Loucy (cell line): ENCODE measurements around the gene CLEC12A.

Experiments
- EZH2phosphoT487 ChIP-seq: fragments of 200-600 bp; IDR thresholded peaks from 2 replicates; pipeline ENCODE4 v1.6.1; 2018; ENCODE audit warnings: antibody characterized with exemption, mild to moderate bottlenecking, moderate library complexity, borderline replicate concordance
- TF ChIP-seq, protein P1 (sequence below): fragments of 200-600 bp; sonication (generic); conservative IDR thresholded peaks from 2 replicates; pipeline ENCODE4 v1.5.1; 2014; ENCODE audit warnings: mild to moderate bottlenecking, antibody characterized with exemption, low read length

DNA sequence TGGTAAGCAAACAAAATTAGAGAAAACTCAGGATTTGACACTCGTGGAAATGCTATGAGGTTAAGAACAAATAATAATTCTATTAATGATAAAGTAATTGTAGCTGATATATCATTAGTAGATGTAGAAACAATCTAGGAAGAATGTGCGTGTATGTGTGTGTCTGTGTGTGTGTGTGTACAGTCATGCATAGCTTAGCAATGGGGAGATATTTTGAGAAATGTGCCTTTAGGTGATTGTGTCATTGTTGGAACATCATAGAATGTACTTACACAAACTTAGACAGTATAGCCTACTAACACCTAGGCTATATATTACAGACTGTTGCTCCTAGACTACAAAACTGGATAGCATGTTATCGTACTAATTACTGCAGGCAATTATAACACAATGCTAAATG, 44.3 kb upstream of the CLEC12A start:
- no peak for TF ChIP-seq EZH2phosphoT487
- TF ChIP-seq, protein P1, sequence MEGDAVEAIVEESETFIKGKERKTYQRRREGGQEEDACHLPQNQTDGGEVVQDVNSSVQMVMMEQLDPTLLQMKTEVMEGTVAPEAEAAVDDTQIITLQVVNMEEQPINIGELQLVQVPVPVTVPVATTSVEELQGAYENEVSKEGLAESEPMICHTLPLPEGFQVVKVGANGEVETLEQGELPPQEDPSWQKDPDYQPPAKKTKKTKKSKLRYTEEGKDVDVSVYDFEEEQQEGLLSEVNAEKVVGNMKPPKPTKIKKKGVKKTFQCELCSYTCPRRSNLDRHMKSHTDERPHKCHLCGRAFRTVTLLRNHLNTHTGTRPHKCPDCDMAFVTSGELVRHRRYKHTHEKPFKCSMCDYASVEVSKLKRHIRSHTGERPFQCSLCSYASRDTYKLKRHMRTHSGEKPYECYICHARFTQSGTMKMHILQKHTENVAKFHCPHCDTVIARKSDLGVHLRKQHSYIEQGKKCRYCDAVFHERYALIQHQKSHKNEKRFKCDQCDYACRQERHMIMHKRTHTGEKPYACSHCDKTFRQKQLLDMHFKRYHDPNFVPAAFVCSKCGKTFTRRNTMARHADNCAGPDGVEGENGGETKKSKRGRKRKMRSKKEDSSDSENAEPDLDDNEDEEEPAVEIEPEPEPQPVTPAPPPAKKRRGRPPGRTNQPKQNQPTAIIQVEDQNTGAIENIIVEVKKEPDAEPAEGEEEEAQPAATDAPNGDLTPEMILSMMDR = no peak
